GM23248 (cell line): Measurements from ENCODE around the gene LRRC74A. TPM values are rescaled to one million over a fixed set of nuclear protein-coding genes. Genes with fewer than 3 reads are reported as not detected.

Source experiments
- DNase-seq: peaks from one replicate; pipeline ENCODE4 v3.0.0-alpha.2; 2015
- H2AFZ ChIP-seq: fragments of 200-600 bp; sonication (generic); 2 replicates; pipeline ENCODE4 v1.6.1; 2016; ENCODE audit warnings: antibody characterized with exemption
- H3F3A ChIP-seq: fragments of 200-600 bp; sonication (generic); 2 replicates; pipeline ENCODE4 v1.6.1; 2016; ENCODE audit warnings: mild to moderate bottlenecking, antibody characterized with exemption, mixed run types; ENCODE audit not compliant: insufficient read depth
- H3K27ac ChIP-seq: fragments of 200-600 bp; sonication (generic); 2 replicates; pipeline ENCODE4 v1.5.1; 2016; ENCODE audit warnings: mild to moderate bottlenecking
- H3K27me3 ChIP-seq: fragments of 200-600 bp; sonication (generic); replicated peaks from 2 replicates; pipeline ENCODE4 v1.6.1; 2016; ENCODE audit warnings: mild to moderate bottlenecking; ENCODE audit not compliant: insufficient read depth
- H3K36me3 ChIP-seq: fragments of 200-600 bp; sonication (generic); 2 replicates; pipeline ENCODE4 v1.6.1; 2016; ENCODE audit warnings: low read depth, mild to moderate bottlenecking
- H3K4me1 ChIP-seq: fragments of 200-600 bp; sonication (generic); 2 replicates; pipeline ENCODE4 v1.6.1; 2016; ENCODE audit warnings: mild to moderate bottlenecking; ENCODE audit not compliant: insufficient read depth
- H3K4me2 ChIP-seq: fragments of 200-600 bp; sonication (generic); one replicate; pipeline ENCODE4 v1.6.1; 2016; ENCODE audit warnings: mild to moderate bottlenecking; ENCODE audit not compliant: unreplicated experiment
- H3K4me3 ChIP-seq: fragments of 200-600 bp; sonication (generic); 2 replicates; pipeline ENCODE4 v1.5.1; 2016; ENCODE audit warnings: mild to moderate bottlenecking
- H3K79me2 ChIP-seq: fragments of 200-600 bp; sonication (generic); 2 replicates; pipeline ENCODE4 v1.6.1; 2016; ENCODE audit warnings: mild to moderate bottlenecking; ENCODE audit not compliant: insufficient read depth
- H3K9ac ChIP-seq: fragments of 200-600 bp; sonication (generic); 2 replicates; pipeline ENCODE4 v1.6.1; 2016; ENCODE audit warnings: mild to moderate bottlenecking
- H3K9me2 ChIP-seq: fragments of 200-600 bp; sonication (generic); 2 replicates; pipeline ENCODE4 v1.6.1; 2016; ENCODE audit warnings: mixed run types, mild to moderate bottlenecking, moderate library complexity; ENCODE audit not compliant: insufficient read depth
- H3K9me3 ChIP-seq: fragments of 200-600 bp; sonication (generic); one replicate; pipeline ENCODE4 v1.6.1; 2017; ENCODE audit warnings: low read depth
- H4K20me1 ChIP-seq: fragments of 200-600 bp; sonication (generic); 2 replicates; pipeline ENCODE4 v1.6.0; 2016; ENCODE audit not compliant: insufficient read depth
- EZH2 ChIP-seq: fragments of 200-600 bp; sonication (generic); IDR thresholded peaks from 2 replicates; pipeline ENCODE4 v1.6.1; 2018; ENCODE audit warnings: antibody characterized with exemption, mild to moderate bottlenecking; ENCODE audit not compliant: insufficient read depth, poor library complexity, severe bottlenecking
- EZH2phosphoT487 ChIP-seq: fragments of 200-600 bp; sonication (generic); IDR thresholded peaks from 2 replicates; pipeline ENCODE4 v1.6.1; 2018; ENCODE audit warnings: antibody characterized with exemption, moderate library complexity, mild to moderate bottlenecking, low read depth; ENCODE audit not compliant: insufficient read depth
- WGBS, 2 experiments: methylation state at CpG; one replicate each; pipeline ENCODE4 v1.1.6; 2015 to 2017; ENCODE audit warnings: low lambda C conversion rate in 2 of 2, low coverage in 1 of 2; ENCODE audit errors: missing lambda C conversion rate in 2 of 2; 5-methylcytosine and 5-hydroxymethylcytosine counted together
- in situ Hi-C: fragments of 300-500 bp; cut with MboI; formaldehyde crosslinking; loops from 2 replicates; pipeline ENCODE4 v1.15.0; 2020
- polyA plus RNA-seq: library from polyadenylated mRNA; unstranded; fragments of >200 nt; fragmentation: Nextera tagmentation; extraction: Ambion mirVana; gene quantifications from 2 replicates; pipeline ENCODE4 v1.2.1, GENCODE V29; 2016
- total RNA-seq: library from RNA; depleted of rRNA; stranded (reverse); fragments of >200 nt; shearing (Covaris generic); gene quantifications from 2 replicates; pipeline ENCODE4 v1.2.3, GENCODE V29; 2014

Gene LRRC74A
- total and polyA plus RNA-seq, 2 experiments from 2014 or later, result not detected

- H3K36me3 ChIP-seq, result no peaks in the 10 kb centered on the region
- peaks cover 13% of the 10 kb centered on the region for H3K27me3 ChIP-seq
- H3K79me2 ChIP-seq, result no peaks in the 10 kb centered on the region
- no peaks in the 10 kb centered on the region for H3F3A ChIP-seq
- no peak for TF ChIP-seq EZH2phosphoT487
- no peak for TF ChIP-seq EZH2
- H3K4me3 ChIP-seq, result no peak overlapping the region
- no peaks in the 10 kb centered on the region for H3K9me3 ChIP-seq
- H3K4me2 ChIP-seq, result no peak overlapping the region
- peak overlapping the region; percentile 66 for H2AFZ ChIP-seq
- H3K9ac ChIP-seq, result no peak overlapping the region
- 29 to 30% methylated on average over 9 of the region's 9 CpGs for WGBS, 2 experiments
- no peaks in the 10 kb centered on the region for H4K20me1 ChIP-seq
- in situ Hi-C loops, result no loop called here
- no peak overlapping the region for H3K27ac ChIP-seq
- no peaks in the 10 kb centered on the region for H3K4me1 ChIP-seq
- H3K9me2 ChIP-seq, result no peaks in the 10 kb centered on the region
- peak; percentile 65 for DNase-seq
Observed at GRCh38 chr14:76844223-76844622, 18.0 kb downstream of the LRRC74A start.

DNA sequence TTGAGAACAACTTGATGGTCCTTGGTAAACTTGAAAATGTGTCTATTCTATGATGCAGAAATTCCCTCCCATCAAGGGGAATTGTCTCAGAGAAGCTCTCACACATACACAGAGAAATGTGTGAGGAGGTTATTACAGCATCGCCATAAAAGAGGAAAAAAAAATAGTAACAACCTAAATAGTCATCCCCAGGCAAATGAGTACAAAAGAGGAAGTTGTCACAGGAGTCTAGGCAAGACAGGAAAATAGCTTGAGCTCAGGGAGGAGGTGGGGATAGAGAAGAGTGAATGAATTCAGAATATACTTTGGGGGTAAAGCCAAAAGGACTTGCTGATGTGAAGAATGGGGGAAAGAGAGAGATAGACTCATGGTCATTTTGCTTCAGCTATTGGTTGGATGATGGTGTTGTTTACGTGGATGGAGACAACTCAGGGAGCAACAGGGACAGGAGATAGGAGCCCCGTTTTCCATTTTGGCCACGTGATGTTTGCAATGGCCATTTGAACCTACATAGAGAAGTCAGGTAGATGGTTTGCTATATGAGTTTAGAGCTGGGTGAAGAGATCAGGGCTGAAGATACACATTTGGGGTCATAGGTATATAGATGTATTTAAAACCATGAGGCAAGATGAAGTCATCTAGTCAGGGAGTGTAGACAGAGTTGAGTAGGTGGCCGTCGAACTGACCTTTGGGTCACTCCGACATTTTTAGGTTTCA, 20.3 kb downstream of the LRRC74A start:
- Histone ChIP-seq H3K9me2 (no peaks in the 10 kb centered on the region), H3K4me2 (no peak overlapping the region), H4K20me1 (no peaks in the 10 kb centered on the region), H3F3A (no peaks in the 10 kb centered on the region), H3K36me3 (no peaks in the 10 kb centered on the region), H3K4me3 (no peak overlapping the region), H3K27ac (no peak overlapping the region), H3K4me1 (no peaks in the 10 kb centered on the region), H2AFZ (no peak overlapping the region), H3K27me3 (peaks cover 13% of the 10 kb centered on the region), H3K79me2 (no peaks in the 10 kb centered on the region), H3K9ac (no peak overlapping the region), H3K9me3 (no peaks in the 10 kb centered on the region)
- no peak for DNase-seq
- in situ Hi-C loops, result no loop called here
- TF ChIP-seq EZH2 (no peak), EZH2phosphoT487 (no peak)
- 41 to 43% methylated on average over 7 of the region's 7 CpGs for WGBS, 2 experiments

DNA sequence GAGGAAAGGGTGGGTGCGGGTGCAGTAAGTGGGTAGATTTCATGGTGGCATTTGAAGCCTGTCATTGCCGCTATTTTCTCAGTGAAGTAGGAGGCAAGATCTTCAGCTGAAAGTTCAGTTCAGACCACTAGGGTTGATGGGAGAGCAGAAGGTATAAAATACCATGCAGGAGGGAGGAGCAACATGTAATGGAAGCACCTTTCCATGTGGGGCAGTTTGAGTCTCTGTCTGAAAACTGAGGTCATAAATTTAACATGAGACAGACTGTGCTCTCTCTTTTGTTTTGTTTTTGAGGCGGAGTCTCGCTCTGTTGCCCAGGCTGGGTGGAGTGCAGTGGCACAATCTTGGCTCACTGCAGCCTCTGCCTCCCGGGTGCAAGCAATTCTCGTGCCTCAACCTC, 22.7 kb downstream of the LRRC74A start:
- Histone ChIP-seq H3K4me2 (no peak overlapping the region), H3K9me3 (no peaks in the 10 kb centered on the region), H3K79me2 (no peaks in the 10 kb centered on the region), H3K36me3 (no peaks in the 10 kb centered on the region), H3K27me3 (peaks cover 13% of the 10 kb centered on the region), H3F3A (no peaks in the 10 kb centered on the region), H3K27ac (no peak overlapping the region), H3K4me3 (no peak overlapping the region), H3K9ac (no peak overlapping the region), H3K9me2 (no peaks in the 10 kb centered on the region), H2AFZ (no peak overlapping the region), H3K4me1 (no peaks in the 10 kb centered on the region), H4K20me1 (no peaks in the 10 kb centered on the region)
- in situ Hi-C loops, result no loop called here
- TF ChIP-seq EZH2 (no peak), EZH2phosphoT487 (no peak)
- no peak for DNase-seq
- WGBS, 2 experiments, result 35 to 36% methylated on average over 6 of the region's 6 CpGs

- Histone ChIP-seq H3K9ac (no peak overlapping the region), H3K36me3 (no peaks in the 10 kb centered on the region), H3K9me3 (no peaks in the 10 kb centered on the region), H3K4me1 (no peaks in the 10 kb centered on the region), H3K27me3 (no peaks in the 10 kb centered on the region), H2AFZ (no peak overlapping the region), H3K4me2 (no peak overlapping the region), H4K20me1 (no peaks in the 10 kb centered on the region), H3K27ac (no peak overlapping the region), H3K4me3 (no peak overlapping the region), H3K9me2 (no peaks in the 10 kb centered on the region), H3F3A (no peaks in the 10 kb centered on the region), H3K79me2 (no peaks in the 10 kb centered on the region)
- in situ Hi-C loops, result no loop called here
- TF ChIP-seq EZH2, result no peak
- no peak for TF ChIP-seq EZH2phosphoT487
- WGBS, 2 experiments, result 65 to 68% methylated on average over 2 of the region's 2 CpGs
- DNase-seq, result no peak
Observed at GRCh38 chr14:76855066-76855465, 28.9 kb downstream of the LRRC74A start.

DNA sequence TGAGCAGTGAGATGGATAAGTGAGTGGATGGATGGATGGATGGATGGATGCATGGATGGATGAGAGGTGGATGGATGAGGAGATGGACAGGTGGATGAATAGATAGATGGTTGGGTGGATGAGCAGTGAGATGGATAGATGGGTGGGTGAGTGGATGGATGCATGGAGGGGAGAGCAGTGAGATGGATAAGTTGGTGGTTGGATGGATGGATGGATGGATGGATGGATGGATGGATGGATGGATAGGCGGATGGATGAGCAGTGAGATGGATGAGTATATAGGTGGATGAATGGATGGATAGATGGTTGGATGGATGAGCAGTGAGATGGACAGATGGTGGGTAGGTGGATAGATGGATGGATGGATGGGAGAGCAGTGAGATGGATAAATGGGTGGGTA, 30.6 kb downstream of the LRRC74A start:
- Histone ChIP-seq H3K9me2 (no peaks in the 10 kb centered on the region), H2AFZ (no peak overlapping the region), H3K79me2 (no peaks in the 10 kb centered on the region), H3K27ac (no peak overlapping the region), H3F3A (no peaks in the 10 kb centered on the region), H3K4me2 (no peak overlapping the region), H4K20me1 (no peaks in the 10 kb centered on the region), H3K9me3 (no peaks in the 10 kb centered on the region), H3K4me1 (no peaks in the 10 kb centered on the region), H3K36me3 (no peaks in the 10 kb centered on the region), H3K27me3 (peaks cover 9% of the 10 kb centered on the region), H3K9ac (no peak overlapping the region), H3K4me3 (no peak overlapping the region)
- in situ Hi-C loops, result no loop called here
- WGBS, 2 experiments, result 0 to 6% methylated on average over 1 of the region's 1 CpG
- no peak for TF ChIP-seq EZH2phosphoT487
- no peak for TF ChIP-seq EZH2
- no peak for DNase-seq
